Activated CD8-positive, alpha-beta memory T cell treated with anti-CD3 and anti-CD28 coated beads, Interleukin-2, amount 50 U/mL, for 24 hours (primary cell): ENCODE data around the gene HDHD3.
"Not testable (repeated sequence)": the region's sequence is repeated elsewhere in the genome, so short reads cannot be mapped to it uniquely, and the experiment has no call there.

Source experiments
- DNase-seq: peaks from one replicate; pipeline ENCODE4 v3.0.0-alpha.2; 2020; ENCODE audit errors: extremely low read depth

HDHD3 gene

GRCh38 chr9:113389451-113389850 is 12.7 kb upstream of the HDHD3 start:
- no peak for DNase-seq

- DNase-seq = no peak
Observed at GRCh38 chr9:113388833-113389232, 12.0 kb upstream of the HDHD3 start.

GRCh38 chr9:113387560-113388230 is 10.9 kb upstream of the HDHD3 start:
- DNase-seq = no peak

DNA sequence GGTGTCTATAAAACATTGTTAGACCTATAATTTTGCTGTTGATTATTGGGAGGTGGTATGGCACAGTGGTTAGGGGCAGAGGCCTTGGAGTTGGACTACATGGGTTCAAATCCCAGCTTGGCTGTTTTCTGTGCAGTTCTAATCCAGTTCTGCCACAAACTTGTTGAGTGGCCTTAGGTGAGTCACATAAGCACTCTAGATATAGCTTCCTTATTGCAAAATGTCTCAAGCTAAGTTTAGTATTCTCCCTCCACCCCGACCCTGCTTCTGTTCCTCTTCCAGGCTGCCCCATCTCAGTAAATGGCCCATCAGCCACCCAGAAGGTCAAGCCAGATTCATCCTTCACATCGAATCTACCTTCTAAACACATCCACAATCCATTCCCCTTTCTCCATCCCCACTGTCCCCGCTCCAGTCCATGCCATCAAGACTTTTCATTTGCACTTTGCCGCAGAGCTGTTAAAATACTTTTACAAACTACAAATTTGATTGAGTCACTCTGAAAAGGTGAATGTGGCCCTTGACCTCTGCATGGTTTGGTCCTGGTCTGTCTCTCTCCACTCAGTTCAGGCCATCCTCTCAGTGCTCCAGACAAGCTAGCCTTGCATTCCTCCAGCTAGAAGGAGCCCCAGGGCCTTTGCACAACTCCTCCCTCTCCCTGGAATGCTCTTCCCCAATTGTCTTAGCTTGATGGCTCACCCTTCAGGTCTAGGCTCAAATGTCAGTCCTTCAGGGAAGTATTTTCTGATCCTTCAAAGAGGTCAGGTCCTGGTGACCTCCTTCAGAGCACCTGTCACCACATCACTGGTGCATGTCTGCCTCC is 10.0 kb upstream of the HDHD3 start:
- DNase-seq = no peak

DNA sequence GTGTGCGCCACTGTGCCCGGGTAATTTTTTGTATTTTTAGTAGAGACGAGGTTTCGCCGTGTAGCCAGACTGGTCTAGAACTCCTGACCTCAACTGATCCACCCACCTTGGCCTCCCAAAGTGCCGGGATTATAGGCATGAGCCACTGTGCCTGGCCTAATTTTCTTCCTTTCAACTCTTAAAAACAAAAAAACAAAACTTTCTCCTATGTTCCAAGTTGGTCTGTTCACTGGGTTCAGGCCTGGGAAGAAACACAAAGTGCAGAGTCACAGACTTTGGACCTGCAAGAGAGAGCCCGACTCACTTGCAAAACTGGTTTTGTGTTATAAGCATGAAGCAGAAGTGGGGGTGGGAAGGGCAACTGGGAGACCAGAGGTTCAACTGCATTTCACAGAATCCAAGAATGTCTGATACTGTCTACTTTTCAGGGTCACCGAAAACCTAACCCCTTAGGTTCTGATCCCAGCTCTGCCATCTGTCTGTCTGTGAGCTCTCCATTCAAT is 5.2 kb upstream of the HDHD3 start:
- DNase-seq = no peak

- not testable (repeated sequence) for DNase-seq
Observed at GRCh38 chr9:113381441-113381840, 4.7 kb upstream of the HDHD3 start.

GRCh38 chr9:113380869-113381378 is 4.1 kb upstream of the HDHD3 start:
- no peak for DNase-seq

GRCh38 chr9:113379829-113380210 is 3.0 kb upstream of the HDHD3 start:
- not testable (repeated sequence) for DNase-seq

DNA sequence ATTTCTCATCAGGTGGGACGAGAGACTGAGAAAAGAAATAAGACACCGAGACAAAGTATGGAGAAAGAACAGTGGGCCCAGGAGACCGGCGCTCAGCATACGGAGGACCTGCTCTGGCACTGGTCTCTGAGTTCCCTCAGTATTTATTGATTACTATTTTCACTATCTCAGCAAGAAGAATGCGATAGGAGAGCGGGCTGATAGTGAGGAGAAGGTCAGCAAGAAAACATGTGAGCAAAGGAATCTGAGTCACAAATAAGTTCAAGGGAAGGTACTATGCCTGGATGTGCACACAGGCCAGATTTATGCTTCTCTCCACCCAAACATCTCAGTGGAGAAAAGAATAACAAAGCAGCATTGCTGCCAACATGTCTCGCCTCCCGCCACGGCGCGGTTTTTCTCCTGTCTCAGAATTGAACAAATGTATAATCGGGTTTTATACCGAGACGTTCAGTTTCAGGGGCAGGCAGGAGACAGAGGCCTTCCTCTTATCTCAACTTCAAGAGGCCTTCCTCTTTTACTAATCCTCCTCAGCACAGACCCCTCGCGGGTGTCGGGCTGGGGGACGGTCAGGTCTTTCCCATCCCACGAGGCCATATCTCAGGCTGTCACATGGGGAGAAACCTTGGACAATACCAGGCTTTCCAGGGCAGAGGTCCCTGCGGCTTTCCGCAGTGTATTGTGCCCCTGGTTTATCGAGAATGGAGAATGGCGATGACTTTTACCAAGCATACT is 2.5 kb upstream of the HDHD3 start:
- DNase-seq = not testable (repeated sequence)

DNA sequence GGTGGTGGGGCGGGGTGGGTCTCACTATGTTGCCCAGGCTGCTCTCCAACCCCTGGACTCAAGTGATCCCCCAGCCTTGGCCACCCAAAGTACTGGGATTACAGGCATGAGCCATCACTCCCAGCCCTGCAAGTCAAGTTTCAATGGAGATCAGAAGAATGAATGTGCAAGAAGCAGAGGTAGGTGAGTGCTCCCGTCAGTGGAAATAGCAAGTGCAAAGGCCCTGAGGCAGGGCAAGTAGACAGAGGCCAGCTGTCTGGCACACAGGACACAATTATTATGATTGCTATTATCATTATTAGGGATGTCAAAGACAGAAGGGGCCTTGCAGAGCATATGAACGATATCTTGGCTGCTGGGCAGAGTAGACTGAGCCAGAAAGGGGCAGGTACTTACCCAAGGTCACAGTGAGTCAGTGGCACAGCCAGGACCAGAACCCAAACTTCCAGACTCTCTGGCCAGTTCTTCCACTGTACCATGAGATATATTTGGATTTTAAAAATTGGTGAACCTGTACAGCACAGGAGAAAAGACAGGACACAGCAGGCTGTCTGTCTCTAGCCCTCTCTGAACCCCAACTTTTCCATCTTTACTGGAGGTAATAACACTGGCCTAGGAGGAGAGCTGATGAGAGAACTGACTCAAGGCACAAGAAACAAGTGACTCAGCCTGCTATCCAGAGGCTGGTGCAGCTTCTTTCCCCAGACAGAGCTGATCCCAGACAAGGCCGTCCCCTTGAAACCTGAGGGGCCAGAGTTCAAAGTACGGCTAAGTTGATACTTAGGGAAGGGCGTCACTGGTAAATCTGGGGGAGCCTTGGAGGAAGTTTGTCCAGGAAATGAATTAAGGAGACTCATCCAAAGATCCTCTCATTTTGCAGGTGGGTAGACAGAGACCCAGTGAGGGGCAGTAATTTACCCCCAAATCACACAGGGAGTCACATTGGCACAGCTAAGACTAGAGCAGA is 1.4 kb downstream of the HDHD3 start:
- no peak for DNase-seq

GRCh38 chr9:113373676-113374392 is 3.0 kb downstream of the HDHD3 start:
- no peak for DNase-seq

DNA sequence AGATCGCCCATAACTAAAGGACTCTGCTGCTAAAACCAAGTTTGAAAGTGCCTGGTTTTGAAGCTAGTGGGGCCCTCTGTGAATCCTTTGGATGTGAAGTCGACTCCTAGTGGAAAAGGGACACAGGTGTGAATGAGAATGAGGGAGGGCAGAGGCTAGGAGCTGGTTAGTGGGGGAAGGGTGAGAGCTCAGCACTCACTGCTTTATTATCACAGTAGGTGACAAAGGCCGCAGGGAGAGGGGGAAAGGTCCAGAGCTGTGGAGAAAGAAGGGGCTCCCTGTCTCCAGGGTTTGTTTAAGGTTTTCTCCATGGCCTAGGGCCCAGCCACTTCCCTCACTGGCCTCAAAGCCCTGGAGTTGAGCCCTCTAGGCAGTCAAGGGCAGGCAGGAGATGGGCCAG is 3.5 kb downstream of the HDHD3 start:
- DNase-seq = no peak

GRCh38 chr9:113372059-113372458 is 4.7 kb downstream of the HDHD3 start:
- no peak for DNase-seq

DNA sequence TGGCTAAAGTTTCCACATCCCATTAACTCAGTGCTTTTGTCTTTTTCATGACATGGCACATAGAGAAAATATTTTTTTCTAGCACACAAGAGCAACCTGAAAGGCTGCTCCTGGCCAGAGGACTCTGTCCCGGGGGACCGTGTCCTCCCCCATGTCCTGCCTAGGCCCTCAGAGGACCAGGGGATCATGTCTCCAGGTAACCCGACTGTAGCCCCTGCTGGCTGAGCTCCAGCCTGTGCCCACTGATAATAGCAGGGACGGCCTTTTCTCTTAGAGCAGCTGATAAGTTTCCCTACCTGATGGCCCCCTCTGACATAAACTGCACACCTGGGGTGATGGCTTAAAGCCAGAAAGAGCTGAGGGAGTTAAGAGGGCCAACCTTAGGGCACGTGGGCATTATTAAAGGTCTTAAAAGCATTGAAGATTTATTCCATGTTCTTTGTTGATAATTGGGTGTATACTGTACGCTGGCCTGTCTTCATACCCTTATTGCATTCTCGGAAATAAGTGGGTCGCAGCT is 5.9 kb downstream of the HDHD3 start:
- DNase-seq = no peak

DNA sequence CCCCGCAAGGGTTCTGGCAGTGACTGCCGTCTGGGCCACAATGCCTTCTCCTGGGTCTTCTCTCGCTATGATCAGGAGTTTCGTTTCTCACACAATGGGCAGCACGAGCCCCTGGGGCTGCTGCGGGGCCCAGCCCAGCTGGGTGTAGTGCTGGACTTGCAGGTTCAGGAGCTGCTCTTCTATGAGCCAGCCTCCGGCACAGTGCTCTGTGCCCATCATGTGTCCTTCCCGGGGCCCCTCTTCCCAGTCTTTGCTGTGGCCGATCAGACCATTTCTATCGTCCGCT is 7.0 kb downstream of the HDHD3 start:
- DNase-seq = no peak

- DNase-seq = no peak
Observed at GRCh38 chr9:113368982-113369854, 7.6 kb downstream of the HDHD3 start.

GRCh38 chr9:113368348-113368981 is 8.3 kb downstream of the HDHD3 start:
- no peak for DNase-seq

GRCh38 chr9:113365652-113366051 is 11.1 kb downstream of the HDHD3 start:
- not testable (repeated sequence) for DNase-seq

DNA sequence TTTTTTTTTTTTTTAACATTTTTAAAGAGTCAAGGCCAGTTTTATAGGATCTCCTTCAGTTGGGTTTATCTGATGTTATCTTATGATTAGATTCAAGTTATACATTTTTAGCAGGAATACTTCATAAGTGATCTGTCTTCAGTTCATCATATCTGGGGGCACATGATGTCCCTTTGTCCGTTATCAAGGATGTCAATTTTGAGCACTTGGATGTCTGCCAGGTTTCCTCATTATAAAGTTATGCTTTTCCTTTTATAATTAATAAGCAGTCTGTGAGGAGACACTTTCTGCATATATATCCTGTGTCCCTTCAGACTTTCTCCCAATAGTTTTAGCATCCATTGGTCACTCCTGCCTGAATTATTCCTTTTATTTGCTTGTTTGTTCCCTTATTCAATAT is 11.8 kb downstream of the HDHD3 start:
- no peak for DNase-seq
